Kidney capillary endothelial cell (primary cell): Measurements from ENCODE around the gene OSBP2.

Experiments
- DNase-seq: peaks from one replicate; pipeline ENCODE4 v3.0.0-alpha.2; 2018; ENCODE audit warnings: low spot score

The OSBP2 gene

GRCh38 chr22:30903876-30904460, 209.3 kb downstream of the OSBP2 start:
- no peak for DNase-seq

GRCh38 chr22:30905696-30906341, 211.1 kb downstream of the OSBP2 start:
- DNase-seq, result no peak

- DNase-seq, result no peak
Observed at GRCh38 chr22:30906411-30906810, 211.7 kb downstream of the OSBP2 start.

GRCh38 chr22:30906946-30907345, 212.3 kb downstream of the OSBP2 start:
- no peak for DNase-seq

GRCh38 chr22:30908051-30908461, 213.4 kb downstream of the OSBP2 start:
- DNase-seq, result no peak

- DNase-seq, result no peak
Observed at GRCh38 chr22:30909306-30909705, 214.6 kb downstream of the OSBP2 start.

GRCh38 chr22:30910358-30910757, 215.7 kb downstream of the OSBP2 start:
- no peak for DNase-seq

- no peak for DNase-seq
Observed at GRCh38 chr22:30918761-30919160, 224.1 kb downstream of the OSBP2 start.

- DNase-seq, result no peak
Observed at GRCh38 chr22:30919973-30920372, 225.3 kb downstream of the OSBP2 start.

GRCh38 chr22:30920407-30920806, 225.7 kb downstream of the OSBP2 start:
- peak; percentile 55 for DNase-seq

- no peak for DNase-seq
Observed at GRCh38 chr22:30921108-30921507, 226.4 kb downstream of the OSBP2 start.

- peak; percentile 44 for DNase-seq
Observed at GRCh38 chr22:30922151-30922611, 227.5 kb downstream of the OSBP2 start.

GRCh38 chr22:30923168-30923900, 228.7 kb downstream of the OSBP2 start:
- DNase-seq, result no peak

- DNase-seq, result no peak
Observed at GRCh38 chr22:30925667-30926066, 231.0 kb downstream of the OSBP2 start.

- DNase-seq, result no peak
Observed at GRCh38 chr22:30926706-30927105, 232.0 kb downstream of the OSBP2 start.

- DNase-seq, result no peak
Observed at GRCh38 chr22:30927806-30928205, 233.1 kb downstream of the OSBP2 start.

GRCh38 chr22:30928401-30928800, 233.7 kb downstream of the OSBP2 start:
- DNase-seq, result no peak

- no peak for DNase-seq
Observed at GRCh38 chr22:30930228-30930627, 235.6 kb downstream of the OSBP2 start.

GRCh38 chr22:30931541-30932300, 237.0 kb downstream of the OSBP2 start:
- DNase-seq, result no peak

GRCh38 chr22:30932661-30933060, 238.0 kb downstream of the OSBP2 start:
- no peak for DNase-seq

GRCh38 chr22:30933457-30933856, 238.8 kb downstream of the OSBP2 start:
- DNase-seq, result no peak

- DNase-seq, result no peak
Observed at GRCh38 chr22:30934053-30934452, 239.4 kb downstream of the OSBP2 start.
